ENCODE data around the gene PPP1R26.

GRCh38 chr9:135501261-135502167, 21.9 kb downstream of the PPP1R26 start:
- TF ChIP-seq, protein P1, sequence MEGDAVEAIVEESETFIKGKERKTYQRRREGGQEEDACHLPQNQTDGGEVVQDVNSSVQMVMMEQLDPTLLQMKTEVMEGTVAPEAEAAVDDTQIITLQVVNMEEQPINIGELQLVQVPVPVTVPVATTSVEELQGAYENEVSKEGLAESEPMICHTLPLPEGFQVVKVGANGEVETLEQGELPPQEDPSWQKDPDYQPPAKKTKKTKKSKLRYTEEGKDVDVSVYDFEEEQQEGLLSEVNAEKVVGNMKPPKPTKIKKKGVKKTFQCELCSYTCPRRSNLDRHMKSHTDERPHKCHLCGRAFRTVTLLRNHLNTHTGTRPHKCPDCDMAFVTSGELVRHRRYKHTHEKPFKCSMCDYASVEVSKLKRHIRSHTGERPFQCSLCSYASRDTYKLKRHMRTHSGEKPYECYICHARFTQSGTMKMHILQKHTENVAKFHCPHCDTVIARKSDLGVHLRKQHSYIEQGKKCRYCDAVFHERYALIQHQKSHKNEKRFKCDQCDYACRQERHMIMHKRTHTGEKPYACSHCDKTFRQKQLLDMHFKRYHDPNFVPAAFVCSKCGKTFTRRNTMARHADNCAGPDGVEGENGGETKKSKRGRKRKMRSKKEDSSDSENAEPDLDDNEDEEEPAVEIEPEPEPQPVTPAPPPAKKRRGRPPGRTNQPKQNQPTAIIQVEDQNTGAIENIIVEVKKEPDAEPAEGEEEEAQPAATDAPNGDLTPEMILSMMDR (conservative IDR thresholded peaks at IDR 0.05; ENCODE audit: low read depth in 2 of 2), result no peak
- TF ChIP-seq EZH2phosphoT487 (IDR thresholded peaks at IDR 0.05; ENCODE audit: unreplicated experiment) (no peak), EZH2 (IDR thresholded peaks at IDR 0.05; ENCODE audit: low read depth, unreplicated experiment) (no peak), ETS1 (IDR thresholded peaks at IDR 0.05) (no peak), REST (IDR thresholded peaks at IDR 0.05; ENCODE audit: unreplicated experiment) (no peak), NANOG (IDR thresholded peaks at IDR 0.05; ENCODE audit: borderline replicate concordance) (no peak)

All from GM23338 (cell line).